ENCODE results near the gene HJURP. TPM values are rescaled to one million over a fixed set of nuclear protein-coding genes. Genes with fewer than 3 reads are reported as not detected.

The HJURP gene
- total and polyA plus RNA-seq, 4 donors, result 0.84 to 4.1 (median 2.0) TPM

DNA sequence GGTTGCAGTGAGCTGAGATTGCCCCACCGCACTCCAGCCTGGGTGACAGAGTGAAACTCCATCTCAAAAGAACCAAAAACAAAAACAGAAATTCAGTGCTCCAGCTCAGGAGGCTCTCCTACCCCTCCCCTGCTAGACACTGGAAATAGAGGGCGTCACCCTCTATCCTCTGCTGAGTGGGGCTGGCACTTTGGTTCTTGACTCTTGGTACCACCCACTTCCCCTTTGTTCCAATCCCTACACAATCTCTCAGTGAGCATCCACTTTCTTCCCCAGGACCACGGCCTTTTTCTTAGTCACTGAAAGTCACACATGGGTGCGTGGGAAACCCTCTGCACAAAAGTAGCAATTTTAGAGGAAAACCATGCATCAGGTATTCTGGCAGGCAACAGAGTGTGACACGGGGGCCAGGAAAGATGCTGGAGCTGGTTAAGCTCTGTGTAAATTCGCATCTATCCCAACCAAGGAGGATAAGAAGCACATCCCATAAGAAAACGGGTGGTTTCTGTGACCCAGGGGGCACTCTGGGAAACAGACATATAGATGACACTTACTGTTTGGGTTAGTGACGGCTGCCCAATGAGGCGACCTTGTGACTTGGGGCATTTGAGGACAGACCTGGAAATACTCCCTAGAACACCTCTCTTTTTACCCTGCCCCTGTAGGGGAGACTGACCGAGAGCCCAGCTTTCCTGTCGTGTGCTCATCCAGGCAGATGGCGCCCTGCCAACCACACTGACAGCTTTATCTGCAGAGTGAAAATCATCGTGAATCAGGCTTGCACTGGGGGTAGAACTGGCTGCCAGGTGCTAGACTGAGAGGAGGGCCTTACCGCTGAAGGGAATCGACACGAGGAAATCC is 7.7 kb downstream of the HJURP start:
- WGBS, 2 donors, result 87 to 88% methylated on average over 16 of the region's 16 CpGs
- ATAC-seq (ENCODE audit: insufficient read depth, low FRiP score), result no peak
- Histone ChIP-seq H3K36me3 (ENCODE audit: control insufficient read depth in 4 of 4, insufficient read depth in 4 of 4, low read length in 4 of 4) (peaks cover 0 to 45% (median 8%) of the 10 kb centered on the region in 4 donors), H3K9me3 (ENCODE audit: control insufficient read depth in 4 of 4, insufficient read depth in 3 of 4, low read length in 3 of 4) (no peaks in the 10 kb centered on the region), H3K4me3 (no peak overlapping the region), H3K27ac (ENCODE audit: low read depth in 1 of 2, low read length in 1 of 2) (no peak overlapping the region), H3K27me3 (ENCODE audit: control insufficient read depth in 3 of 3, insufficient read depth in 3 of 3, low read length in 2 of 3) (no peaks in the 10 kb centered on the region), H3K9ac (ENCODE audit: insufficient read depth in 1 of 2, low read length in 2 of 2) (no peak overlapping the region), H3K4me1 (ENCODE audit: control insufficient read depth in 5 of 5, insufficient read depth in 5 of 5, low read length in 5 of 5) (no peaks in the 10 kb centered on the region)
- TF ChIP-seq, protein P1, sequence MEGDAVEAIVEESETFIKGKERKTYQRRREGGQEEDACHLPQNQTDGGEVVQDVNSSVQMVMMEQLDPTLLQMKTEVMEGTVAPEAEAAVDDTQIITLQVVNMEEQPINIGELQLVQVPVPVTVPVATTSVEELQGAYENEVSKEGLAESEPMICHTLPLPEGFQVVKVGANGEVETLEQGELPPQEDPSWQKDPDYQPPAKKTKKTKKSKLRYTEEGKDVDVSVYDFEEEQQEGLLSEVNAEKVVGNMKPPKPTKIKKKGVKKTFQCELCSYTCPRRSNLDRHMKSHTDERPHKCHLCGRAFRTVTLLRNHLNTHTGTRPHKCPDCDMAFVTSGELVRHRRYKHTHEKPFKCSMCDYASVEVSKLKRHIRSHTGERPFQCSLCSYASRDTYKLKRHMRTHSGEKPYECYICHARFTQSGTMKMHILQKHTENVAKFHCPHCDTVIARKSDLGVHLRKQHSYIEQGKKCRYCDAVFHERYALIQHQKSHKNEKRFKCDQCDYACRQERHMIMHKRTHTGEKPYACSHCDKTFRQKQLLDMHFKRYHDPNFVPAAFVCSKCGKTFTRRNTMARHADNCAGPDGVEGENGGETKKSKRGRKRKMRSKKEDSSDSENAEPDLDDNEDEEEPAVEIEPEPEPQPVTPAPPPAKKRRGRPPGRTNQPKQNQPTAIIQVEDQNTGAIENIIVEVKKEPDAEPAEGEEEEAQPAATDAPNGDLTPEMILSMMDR (IDR thresholded peaks at IDR 0.05; ENCODE audit: control extremely low read depth, extremely low read depth), result no peak
- no peak for DNase-seq

DNA sequence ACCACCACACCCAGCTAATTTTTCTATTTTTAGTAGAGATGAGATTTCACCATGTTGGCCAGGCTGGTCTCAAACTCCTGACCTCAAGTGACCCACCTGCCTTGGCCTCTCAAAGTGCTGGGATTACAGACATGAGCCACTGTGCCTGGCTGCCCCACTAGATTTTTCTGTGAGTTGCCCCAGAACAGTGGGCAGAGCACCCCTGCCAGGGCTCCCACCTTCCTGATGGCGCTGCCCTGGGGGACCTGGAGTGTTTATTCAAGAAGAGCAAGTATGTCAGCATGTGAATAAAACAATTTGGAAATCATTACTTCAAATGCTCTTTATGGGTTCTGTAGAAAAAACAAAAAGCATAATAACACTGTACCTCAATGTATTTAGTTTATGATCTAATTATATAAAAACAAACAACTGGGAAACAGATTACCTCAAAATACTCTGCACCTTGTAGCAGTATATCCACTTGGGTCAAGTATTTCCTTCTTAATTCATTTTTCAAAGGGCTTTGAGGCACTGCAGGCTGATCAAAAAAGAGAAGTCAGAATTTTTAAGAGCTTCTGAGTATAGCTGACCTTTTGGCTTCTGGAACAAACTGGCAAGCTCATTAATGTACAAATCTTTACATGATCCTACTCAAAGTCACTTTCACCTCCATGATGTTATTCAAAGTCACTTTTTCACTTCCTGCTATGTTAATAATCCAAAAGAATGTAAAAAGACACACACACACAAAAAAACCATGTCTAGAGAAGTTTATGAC is 8.9 kb downstream of the HJURP start:
- TF ChIP-seq, protein P1 (IDR thresholded peaks at IDR 0.05; ENCODE audit: control extremely low read depth, extremely low read depth), result no peak
- H3K27ac ChIP-seq (ENCODE audit: low read depth in 1 of 2, low read length in 1 of 2), result no peak overlapping the region
- no peak overlapping the region for H3K4me3 ChIP-seq
- H3K9me3 ChIP-seq (ENCODE audit: control insufficient read depth in 4 of 4, insufficient read depth in 3 of 4, low read length in 3 of 4), result no peaks in the 10 kb centered on the region
- H3K27me3 ChIP-seq (ENCODE audit: control insufficient read depth in 3 of 3, insufficient read depth in 3 of 3, low read length in 2 of 3), result no peaks in the 10 kb centered on the region
- no peak overlapping the region for H3K9ac ChIP-seq (ENCODE audit: insufficient read depth in 1 of 2, low read length in 2 of 2)
- DNase-seq (peak in 1 of 3 donors; percentile 20), ATAC-seq (ENCODE audit: insufficient read depth, low FRiP score) (no peak)
- WGBS, 2 donors, result 86 to 93% methylated on average over 1 of the region's 1 CpG
- H3K36me3 ChIP-seq (ENCODE audit: control insufficient read depth in 4 of 4, insufficient read depth in 4 of 4, low read length in 4 of 4), result peaks cover 0 to 46% (median 8%) of the 10 kb centered on the region in 4 donors
- no peaks in the 10 kb centered on the region for H3K4me1 ChIP-seq (ENCODE audit: control insufficient read depth in 5 of 5, insufficient read depth in 5 of 5, low read length in 5 of 5)

DNA sequence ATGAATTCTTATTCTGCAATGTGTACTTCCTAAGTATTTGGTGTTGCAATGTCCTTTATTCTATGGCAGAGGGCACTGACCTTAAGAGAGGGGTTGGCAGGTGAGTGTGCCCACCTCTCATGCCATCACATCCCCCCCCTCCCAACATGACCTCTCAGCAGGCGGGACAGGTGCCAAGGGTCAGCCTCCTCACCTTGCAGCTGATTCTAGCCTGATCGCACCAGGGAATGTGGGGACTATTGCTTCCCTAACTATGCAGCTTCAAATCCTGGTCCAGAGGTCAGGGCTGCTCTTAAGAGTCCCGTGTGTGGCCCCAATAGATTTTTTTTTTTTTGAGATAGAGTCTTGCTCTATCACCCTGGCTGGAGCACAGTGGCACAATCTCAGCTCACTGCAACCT is 9.5 kb downstream of the HJURP start:
- Histone ChIP-seq H3K4me1 (ENCODE audit: control insufficient read depth in 5 of 5, insufficient read depth in 5 of 5, low read length in 5 of 5) (no peaks in the 10 kb centered on the region), H3K27me3 (ENCODE audit: control insufficient read depth in 3 of 3, insufficient read depth in 3 of 3, low read length in 2 of 3) (no peaks in the 10 kb centered on the region), H3K4me3 (no peak overlapping the region), H3K9me3 (ENCODE audit: control insufficient read depth in 4 of 4, insufficient read depth in 3 of 4, low read length in 3 of 4) (no peaks in the 10 kb centered on the region), H3K27ac (ENCODE audit: low read depth in 1 of 2, low read length in 1 of 2) (no peak overlapping the region), H3K36me3 (ENCODE audit: control insufficient read depth in 4 of 4, insufficient read depth in 4 of 4, low read length in 4 of 4) (peaks cover 0 to 45% (median 8%) of the 10 kb centered on the region in 4 donors), H3K9ac (ENCODE audit: insufficient read depth in 1 of 2, low read length in 2 of 2) (no peak overlapping the region)
- DNase-seq (no peak), ATAC-seq (ENCODE audit: insufficient read depth, low FRiP score) (no peak)
- TF ChIP-seq, protein P1 (IDR thresholded peaks at IDR 0.05; ENCODE audit: control extremely low read depth, extremely low read depth), result no peak
- WGBS, 2 donors, result 90 to 96% methylated on average over 3 of the region's 3 CpGs
